WTC11 (cell line): ENCODE data around the gene ADSL. TPM values are rescaled to one million over a fixed set of nuclear protein-coding genes. Genes with fewer than 3 reads are reported as not detected.
A peak's percentile ranks its signal among the peaks of the same experiment; 100 is the strongest.

Experiments
- ATAC-seq: fragments of 200-7000 bp; cut with Tn5 transposase; 2 replicates; pipeline ENCODE4 v1.10.0; 2021; ENCODE audit warnings: mild to moderate bottlenecking, moderate library complexity
- CTCF ChIA-PET: fragments of 300-600 bp; sonication (Branson Sonifier 250); formaldehyde crosslinking; loops from one replicate; lab custom pipeline; 2021; ENCODE audit warnings: antibody characterized with exemption; lab: Charles Lee
- POLR2A ChIA-PET: fragments of 350-600 bp; sonication (Branson Sonifier 250); formaldehyde crosslinking; loops from one replicate; lab custom pipeline; 2021; ENCODE audit warnings: antibody characterized with exemption; lab: Charles Lee
- DNase-seq: peaks from one replicate; pipeline ENCODE4 v3.0.0; 2021; ENCODE audit warnings: low spot score
- H3K27ac Mint-ChIP-seq: 2 replicates; pipeline ENCODE4 v1.8.0; 2021; ENCODE audit warnings: mixed read lengths
- H3K27me3 Mint-ChIP-seq: 2 replicates; pipeline ENCODE4 v1.8.0; 2021; ENCODE audit warnings: low read depth, mild to moderate bottlenecking, moderate library complexity, mixed read lengths
- H3K36me3 Mint-ChIP-seq: 2 replicates; pipeline ENCODE4 v1.8.0; 2021; ENCODE audit warnings: mixed read lengths
- H3K4me1 Mint-ChIP-seq: 2 replicates; pipeline ENCODE4 v1.8.0; 2022; ENCODE audit warnings: mixed read lengths
- H3K4me3 Mint-ChIP-seq: 2 replicates; pipeline ENCODE4 v1.8.0; 2021; ENCODE audit warnings: mild to moderate bottlenecking, moderate library complexity, mixed read lengths
- H3K9me3 Mint-ChIP-seq: 2 replicates; pipeline ENCODE4 v1.8.0; 2021; ENCODE audit warnings: mixed read lengths
- GTF2I ChIP-seq: fragments of 250-450 bp; sonication (Bioruptor Pico); conservative IDR thresholded peaks from 2 replicates; pipeline ENCODE4 v1.4.0; 2021; ENCODE audit warnings: mild to moderate bottlenecking
- HMGA2 ChIP-seq: fragments of 250-450 bp; sonication (Bioruptor Pico); IDR thresholded peaks from 2 replicates; pipeline ENCODE4 v1.4.0; 2021; ENCODE audit warnings: mild to moderate bottlenecking, moderate library complexity
- JAZF1 ChIP-seq: fragments of 250-450 bp; sonication (Bioruptor Pico); IDR thresholded peaks from 2 replicates; pipeline ENCODE4 v1.9.0; 2021; ENCODE audit warnings: moderate library complexity, mild to moderate bottlenecking, inconsistent platforms
- JUN ChIP-seq: sonication (generic); formaldehyde crosslinking; IDR thresholded peaks from 2 replicates; pipeline ENCODE4 v1.8.0; 2023; ENCODE audit warnings: mild to moderate bottlenecking, missing genetic modification reagents
- MXD4 ChIP-seq: fragments of 250-450 bp; sonication (Bioruptor Pico); IDR thresholded peaks from 2 replicates; pipeline ENCODE4 v1.8.0; 2021; ENCODE audit warnings: mild to moderate bottlenecking, moderate library complexity, borderline replicate concordance
- MYBL2 ChIP-seq: sonication (generic); formaldehyde crosslinking; IDR thresholded peaks from 2 replicates; pipeline ENCODE4 v1.8.1; 2023; ENCODE audit warnings: mild to moderate bottlenecking, moderate library complexity, missing genetic modification reagents
- NFYB ChIP-seq: sonication (generic); formaldehyde crosslinking; conservative IDR thresholded peaks from 2 replicates; pipeline ENCODE4 v1.8.0; 2022; ENCODE audit warnings: low read depth, missing genetic modification reagents
- NR3C1 ChIP-seq: sonication (generic); formaldehyde crosslinking; conservative IDR thresholded peaks from 2 replicates; pipeline ENCODE4 v1.8.1; 2023; ENCODE audit warnings: low read depth, mild to moderate bottlenecking, missing genetic modification reagents
- SMAD3 ChIP-seq: sonication (generic); formaldehyde crosslinking; IDR thresholded peaks from 2 replicates; pipeline ENCODE4 v1.8.0; 2022; ENCODE audit warnings: missing genetic modification reagents, mild to moderate bottlenecking, borderline replicate concordance
- SMAD4 ChIP-seq: sonication (generic); formaldehyde crosslinking; IDR thresholded peaks from 2 replicates; pipeline ENCODE4 v1.8.0; 2022; ENCODE audit warnings: mild to moderate bottlenecking, missing genetic modification reagents
- SP1 ChIP-seq: sonication (generic); formaldehyde crosslinking; conservative IDR thresholded peaks from 2 replicates; pipeline ENCODE4 v1.8.1; 2022; ENCODE audit warnings: missing genetic modification reagents
- TEAD4 ChIP-seq: sonication (generic); formaldehyde crosslinking; IDR thresholded peaks from 2 replicates; pipeline ENCODE4 v1.8.0; 2022; ENCODE audit warnings: mild to moderate bottlenecking, missing genetic modification reagents
- ZNF263 ChIP-seq: sonication (generic); formaldehyde crosslinking; IDR thresholded peaks from 2 replicates; pipeline ENCODE4 v1.8.1; 2022; ENCODE audit warnings: low read depth, mild to moderate bottlenecking, moderate library complexity, missing genetic modification reagents
- ZNF396 ChIP-seq: fragments of 250-450 bp; sonication (Bioruptor Pico); IDR thresholded peaks from 2 replicates; pipeline ENCODE4 v1.8.0; 2021; ENCODE audit warnings: mild to moderate bottlenecking, moderate library complexity, borderline replicate concordance
- ZNF416 ChIP-seq: fragments of 250-450 bp; sonication (Bioruptor Pico); IDR thresholded peaks from 2 replicates; pipeline ENCODE4 v1.9.0; 2021; ENCODE audit warnings: mild to moderate bottlenecking, inconsistent platforms
- ZNF423 ChIP-seq: fragments of 250-450 bp; sonication (Bioruptor Pico); IDR thresholded peaks from 2 replicates; pipeline ENCODE4 v2.1.2; 2022; ENCODE audit warnings: mild to moderate bottlenecking, moderate library complexity
- ZNF671 ChIP-seq: fragments of 250-450 bp; sonication (Bioruptor Pico); IDR thresholded peaks from 2 replicates; pipeline ENCODE4 v1.8.0; 2021; ENCODE audit warnings: mild to moderate bottlenecking
- total RNA-seq: library from RNA; stranded (reverse); gene quantifications from 3 replicates; pipeline ENCODE4 v1.2.3, GENCODE V29; 2021
- TF ChIP-seq, protein P1 (sequence below): sonication (generic); formaldehyde crosslinking; IDR thresholded peaks from 2 replicates; pipeline ENCODE4 v1.8.1; 2023; ENCODE audit warnings: mild to moderate bottlenecking, missing genetic modification reagents, moderate library complexity
- TF ChIP-seq, protein P2 (sequence below): sonication (generic); formaldehyde crosslinking; IDR thresholded peaks from 2 replicates; pipeline ENCODE4 v1.8.0; 2022; ENCODE audit warnings: mild to moderate bottlenecking, missing genetic modification reagents
- TF ChIP-seq, protein P3 (sequence below): sonication (generic); formaldehyde crosslinking; IDR thresholded peaks from 2 replicates; pipeline ENCODE4 v1.8.1; 2022; ENCODE audit warnings: mild to moderate bottlenecking, moderate library complexity, missing genetic modification reagents
- TF ChIP-seq, protein P4 (sequence below): fragments of 250-450 bp; sonication (Bioruptor Pico); IDR thresholded peaks from 2 replicates; pipeline ENCODE4 v1.9.0; 2021; ENCODE audit warnings: moderate library complexity, mild to moderate bottlenecking, inconsistent platforms, borderline replicate concordance
- TF ChIP-seq, protein P5 (sequence below): sonication (generic); formaldehyde crosslinking; IDR thresholded peaks from 2 replicates; pipeline ENCODE4 v1.8.1; 2022; ENCODE audit warnings: mild to moderate bottlenecking, missing genetic modification reagents, moderate library complexity, borderline replicate concordance

ADSL gene
- total RNA-seq, 1 experiment from 2014 or later, result 154 TPM

DNA sequence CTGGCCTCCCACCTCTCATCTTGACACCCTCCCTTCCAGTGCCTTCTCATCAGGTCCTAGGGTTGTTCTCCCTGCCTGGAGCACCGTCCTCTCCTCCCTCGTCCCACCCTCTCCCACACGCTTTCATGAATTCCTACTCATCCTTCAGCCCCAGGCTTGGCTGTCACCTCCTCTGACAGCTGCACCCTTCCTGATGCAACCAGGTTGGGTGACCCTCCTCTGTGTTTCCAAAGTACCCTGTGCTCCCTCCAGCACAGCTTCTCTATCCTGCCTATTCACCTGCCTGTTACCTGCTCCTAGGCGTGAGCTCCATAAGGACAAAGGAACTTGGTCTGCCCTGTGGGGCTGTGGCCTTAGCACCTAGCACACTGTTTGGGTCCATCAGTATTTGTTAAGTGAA, 82.5 kb downstream of the ADSL start:
- POLR2A ChIA-PET, result no interaction called here
- no peak for DNase-seq
- no peak for ATAC-seq

DNA sequence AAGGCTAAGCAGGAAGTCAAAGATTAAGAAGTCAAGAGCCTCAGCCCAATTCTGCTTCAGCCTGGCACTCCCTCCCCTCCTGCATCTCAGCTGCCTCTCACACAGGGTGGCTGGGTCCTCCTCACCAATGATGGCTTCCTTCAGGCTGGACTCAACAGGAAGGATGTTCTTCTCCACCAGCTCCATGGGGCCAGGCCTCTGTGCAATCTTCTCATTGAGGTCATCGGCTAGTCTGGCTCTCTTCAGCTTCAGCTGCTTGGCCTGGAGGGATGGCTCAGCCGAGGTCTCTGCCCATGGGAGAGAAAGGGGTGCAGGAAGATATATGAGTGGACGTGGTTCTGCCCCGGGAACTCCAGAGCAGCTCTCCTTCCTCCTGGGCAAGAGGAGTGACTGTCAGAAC, 83.2 kb downstream of the ADSL start:
- no peak for DNase-seq
- no peak for ATAC-seq
- Mint-ChIP-seq H3K27ac (no peak overlapping the region; the same call in 1 of the 2 replicates), H3K27me3 (no peaks in the 10 kb centered on the region), H3K36me3 (peaks cover 13% of the 10 kb centered on the region), H3K4me3 (no peak overlapping the region), H3K9me3 (no peaks in the 10 kb centered on the region), H3K4me1 (no peaks in the 10 kb centered on the region)
- ChIA-PET CTCF (no interaction called here), POLR2A (no interaction called here)
- TF ChIP-seq, protein P1, sequence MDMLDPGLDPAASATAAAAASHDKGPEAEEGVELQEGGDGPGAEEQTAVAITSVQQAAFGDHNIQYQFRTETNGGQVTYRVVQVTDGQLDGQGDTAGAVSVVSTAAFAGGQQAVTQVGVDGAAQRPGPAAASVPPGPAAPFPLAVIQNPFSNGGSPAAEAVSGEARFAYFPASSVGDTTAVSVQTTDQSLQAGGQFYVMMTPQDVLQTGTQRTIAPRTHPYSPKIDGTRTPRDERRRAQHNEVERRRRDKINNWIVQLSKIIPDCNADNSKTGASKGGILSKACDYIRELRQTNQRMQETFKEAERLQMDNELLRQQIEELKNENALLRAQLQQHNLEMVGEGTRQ (CRISPR knock-in tag), result no peak
- no peak for TF ChIP-seq JUN (CRISPR knock-in tag)
- TF ChIP-seq SMAD4 (CRISPR knock-in tag), result no peak
- no peak for TF ChIP-seq ZNF416 (CRISPR knock-in tag)
- no peak for TF ChIP-seq ZNF671
- no peak for TF ChIP-seq ZNF263
- TF ChIP-seq JAZF1 (CRISPR knock-in tag), result no peak
- TF ChIP-seq MYBL2 (CRISPR knock-in tag), result no peak
- no peak for TF ChIP-seq HMGA2 (CRISPR knock-in tag)
- TF ChIP-seq TEAD4 (CRISPR knock-in tag), result no peak
- TF ChIP-seq MXD4 (CRISPR knock-in tag), result no peak
- TF ChIP-seq, protein P2, sequence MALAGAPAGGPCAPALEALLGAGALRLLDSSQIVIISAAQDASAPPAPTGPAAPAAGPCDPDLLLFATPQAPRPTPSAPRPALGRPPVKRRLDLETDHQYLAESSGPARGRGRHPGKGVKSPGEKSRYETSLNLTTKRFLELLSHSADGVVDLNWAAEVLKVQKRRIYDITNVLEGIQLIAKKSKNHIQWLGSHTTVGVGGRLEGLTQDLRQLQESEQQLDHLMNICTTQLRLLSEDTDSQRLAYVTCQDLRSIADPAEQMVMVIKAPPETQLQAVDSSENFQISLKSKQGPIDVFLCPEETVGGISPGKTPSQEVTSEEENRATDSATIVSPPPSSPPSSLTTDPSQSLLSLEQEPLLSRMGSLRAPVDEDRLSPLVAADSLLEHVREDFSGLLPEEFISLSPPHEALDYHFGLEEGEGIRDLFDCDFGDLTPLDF, result no peak
- no peak for TF ChIP-seq GTF2I
- TF ChIP-seq, protein P3, sequence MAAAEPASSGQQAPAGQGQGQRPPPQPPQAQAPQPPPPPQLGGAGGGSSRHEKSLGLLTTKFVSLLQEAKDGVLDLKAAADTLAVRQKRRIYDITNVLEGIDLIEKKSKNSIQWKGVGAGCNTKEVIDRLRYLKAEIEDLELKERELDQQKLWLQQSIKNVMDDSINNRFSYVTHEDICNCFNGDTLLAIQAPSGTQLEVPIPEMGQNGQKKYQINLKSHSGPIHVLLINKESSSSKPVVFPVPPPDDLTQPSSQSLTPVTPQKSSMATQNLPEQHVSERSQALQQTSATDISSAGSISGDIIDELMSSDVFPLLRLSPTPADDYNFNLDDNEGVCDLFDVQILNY (CRISPR knock-in tag), result no peak
- no peak for TF ChIP-seq NR3C1

More for the DNA sequence above, 82.5 kb downstream of the ADSL start:
- TF ChIP-seq ZNF396 (CRISPR knock-in tag) (no peak), ZNF423 (CRISPR knock-in tag) (no peak), SMAD3 (no peak), NFYB (CRISPR knock-in tag) (no peak), SP1 (CRISPR knock-in tag) (no peak), SMAD4 (CRISPR knock-in tag) (no peak)
- TF ChIP-seq, protein P4, sequence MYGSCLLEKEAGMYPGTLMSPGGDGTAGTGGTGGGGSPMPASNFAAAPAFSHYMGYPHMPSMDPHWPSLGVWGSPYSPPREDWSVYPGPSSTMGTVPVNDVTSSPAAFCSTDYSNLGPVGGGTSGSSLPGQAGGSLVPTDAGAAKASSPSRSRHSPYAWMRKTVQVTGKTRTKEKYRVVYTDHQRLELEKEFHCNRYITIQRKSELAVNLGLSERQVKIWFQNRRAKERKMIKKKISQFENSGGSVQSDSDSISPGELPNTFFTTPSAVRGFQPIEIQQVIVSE (CRISPR knock-in tag), result no peak
- TF ChIP-seq, protein P5, sequence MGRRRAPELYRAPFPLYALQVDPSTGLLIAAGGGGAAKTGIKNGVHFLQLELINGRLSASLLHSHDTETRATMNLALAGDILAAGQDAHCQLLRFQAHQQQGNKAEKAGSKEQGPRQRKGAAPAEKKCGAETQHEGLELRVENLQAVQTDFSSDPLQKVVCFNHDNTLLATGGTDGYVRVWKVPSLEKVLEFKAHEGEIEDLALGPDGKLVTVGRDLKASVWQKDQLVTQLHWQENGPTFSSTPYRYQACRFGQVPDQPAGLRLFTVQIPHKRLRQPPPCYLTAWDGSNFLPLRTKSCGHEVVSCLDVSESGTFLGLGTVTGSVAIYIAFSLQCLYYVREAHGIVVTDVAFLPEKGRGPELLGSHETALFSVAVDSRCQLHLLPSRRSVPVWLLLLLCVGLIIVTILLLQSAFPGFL (CRISPR knock-in tag), result no peak
- H3K4me3 Mint-ChIP-seq, result no peak overlapping the region
- no peaks in the 10 kb centered on the region for H3K4me1 Mint-ChIP-seq
- no peaks in the 10 kb centered on the region for H3K9me3 Mint-ChIP-seq
- peak overlapping the region; percentile 15; the same call in 1 of the 2 replicates for H3K27ac Mint-ChIP-seq
- CTCF ChIA-PET, result interaction anchor here (1.3 kb wide), 1 partner anchor 8 kb away, joined by 7 read pairs; no protein-coding TSS in a partner anchor
- H3K27me3 Mint-ChIP-seq, result no peaks in the 10 kb centered on the region
- H3K36me3 Mint-ChIP-seq, result peaks cover 13% of the 10 kb centered on the region
